Measurements from ENCODE around the gene UQCRC1.

DNA sequence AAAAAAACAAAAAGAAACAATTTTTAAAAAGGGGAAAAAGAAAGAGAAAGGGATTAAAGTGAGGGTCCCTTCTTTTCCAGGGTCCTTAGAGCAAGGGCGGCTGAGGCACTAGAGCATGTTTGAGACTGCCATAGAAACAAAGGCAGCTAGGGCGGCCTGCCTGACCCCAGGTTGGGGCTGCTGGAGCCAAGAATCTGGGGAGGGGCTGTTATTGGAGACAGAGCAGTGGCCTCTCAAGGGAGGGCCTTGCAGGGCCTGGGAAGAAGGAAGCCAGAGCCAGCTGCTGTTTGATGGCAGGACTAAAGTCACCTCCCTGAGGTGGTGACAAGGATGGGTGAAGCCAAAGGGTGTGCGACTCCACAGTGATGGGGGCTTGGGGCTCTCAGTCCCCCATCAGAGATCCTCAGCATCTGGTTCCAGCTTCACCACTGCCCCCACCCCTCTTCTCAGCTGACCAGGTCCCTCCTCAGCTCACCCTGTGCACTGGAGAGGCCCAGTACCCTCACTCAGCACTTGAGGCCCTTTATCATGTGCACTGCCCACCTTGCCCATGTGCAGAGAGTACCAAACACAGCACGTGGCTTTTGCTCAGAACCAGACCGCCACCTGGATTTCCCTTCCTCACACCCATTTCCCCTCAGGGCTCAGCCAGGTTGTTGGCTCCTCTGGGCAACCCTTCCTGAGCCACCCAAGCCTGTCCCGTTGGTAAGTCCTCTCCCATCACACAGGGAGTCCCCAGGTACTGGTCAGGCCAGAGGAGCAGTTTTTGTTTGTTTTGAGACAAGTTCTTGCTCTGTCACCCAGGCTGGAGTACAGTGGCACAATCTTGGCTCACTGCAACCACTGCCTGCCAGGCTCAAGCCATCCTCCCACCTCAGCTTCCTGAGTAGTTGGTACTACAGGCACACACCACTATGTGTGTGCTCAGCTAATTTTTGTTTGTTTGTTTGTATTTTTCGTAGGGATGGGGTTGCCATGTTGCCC lies 10.4 kb upstream of the UQCRC1 start:
- no peak for TF ChIP-seq CTCF (conservative IDR thresholded peaks at IDR 0.05; ENCODE audit: low read depth, low read length)
- TF ChIP-seq EZH2 (IDR thresholded peaks at IDR 0.05; ENCODE audit: low read length, unreplicated experiment) = no peak
- no peak for TF ChIP-seq EZH2phosphoT487 (IDR thresholded peaks at IDR 0.05; ENCODE audit: borderline replicate concordance, low read length)
